ACC112 (cell line): ENCODE data around the gene MET.

Source experiments
- H2AFZ ChIP-seq: fragments of 200-600 bp; sonication (generic); one replicate; pipeline ENCODE4 v1.6.0; 2017; ENCODE audit warnings: antibody characterized with exemption, low read length; ENCODE audit not compliant: unreplicated experiment
- H3K27ac ChIP-seq: fragments of 200-600 bp; sonication (generic); 2 replicates; pipeline ENCODE4 v1.5.1; 2014; ENCODE audit warnings: low read depth, mild to moderate bottlenecking, antibody characterized with exemption, low read length, moderate library complexity
- H3K27me3 ChIP-seq: fragments of 200-600 bp; sonication (generic); 2 replicates; pipeline ENCODE4 v1.6.1; 2014; ENCODE audit warnings: mild to moderate bottlenecking, antibody characterized with exemption, low read length, moderate library complexity, mixed read lengths; ENCODE audit not compliant: insufficient read depth
- H3K36me3 ChIP-seq: fragments of 200-600 bp; sonication (generic); 2 replicates; pipeline ENCODE4 v1.6.1; 2016; ENCODE audit warnings: mild to moderate bottlenecking, antibody characterized with exemption, low read length, moderate library complexity, mixed read lengths; ENCODE audit not compliant: insufficient read depth
- H3K4me1 ChIP-seq: fragments of 200-600 bp; sonication (generic); one replicate; pipeline ENCODE4 v1.6.1; 2016; ENCODE audit warnings: low read length, mixed read lengths; ENCODE audit not compliant: insufficient read depth, unreplicated experiment, control insufficient read depth
- H3K4me3 ChIP-seq: fragments of 200-600 bp; sonication (generic); 2 replicates; pipeline ENCODE4 v1.5.1; 2014; ENCODE audit warnings: mild to moderate bottlenecking, low read depth, low read length
- H3K79me2 ChIP-seq: fragments of 200-600 bp; sonication (generic); one replicate; pipeline ENCODE4 v1.6.0; 2016; ENCODE audit warnings: low read length; ENCODE audit not compliant: control insufficient read depth, unreplicated experiment, insufficient read depth

Gene MET

DNA sequence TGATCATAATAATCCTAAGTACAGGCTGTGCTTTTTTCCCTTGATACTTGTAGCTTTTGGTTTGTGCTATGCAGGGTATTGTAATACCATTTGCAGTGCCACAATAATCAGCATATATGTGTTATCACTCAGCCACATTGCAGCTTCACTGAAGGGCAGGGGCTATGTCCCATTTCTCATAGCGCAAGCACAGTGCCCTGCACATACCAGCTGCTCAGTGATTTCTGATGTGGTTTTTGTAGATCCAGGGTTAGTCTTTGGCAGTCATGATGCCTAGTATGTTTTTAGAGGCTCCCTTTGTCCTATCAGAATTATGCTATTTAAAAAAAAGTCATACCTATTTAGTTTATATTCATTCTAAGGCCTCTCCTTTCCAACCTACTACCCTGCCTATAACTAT, 25.8 kb downstream of the MET start:
- peaks cover 38% of the 10 kb centered on the region for H3K79me2 ChIP-seq
- no peak overlapping the region for H3K27ac ChIP-seq
- no peak overlapping the region for H3K4me3 ChIP-seq
- H3K4me1 ChIP-seq = peaks cover 23% of the 10 kb centered on the region
- peaks cover 46% of the 10 kb centered on the region for H3K36me3 ChIP-seq
- no peaks in the 10 kb centered on the region for H3K27me3 ChIP-seq
- H2AFZ ChIP-seq = no peak overlapping the region

DNA sequence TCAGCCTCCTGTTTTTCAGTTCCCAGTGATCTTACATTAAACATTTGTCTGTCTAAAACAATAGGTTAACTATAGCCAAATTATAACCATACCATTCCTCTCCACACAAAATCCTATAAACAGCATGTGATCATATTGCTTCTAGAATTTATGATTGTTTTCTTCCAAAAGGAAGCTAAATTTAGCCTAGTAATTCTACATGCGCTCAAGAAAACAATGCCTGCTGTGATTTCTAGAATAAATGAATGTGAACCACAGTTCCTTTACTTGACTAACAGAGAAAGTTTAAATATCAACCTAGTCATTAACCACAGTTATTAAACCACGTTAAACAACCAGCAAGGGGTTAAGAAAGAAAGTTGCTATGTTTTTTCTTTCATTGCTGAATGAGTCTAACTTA, 26.4 kb downstream of the MET start:
- Histone ChIP-seq H3K79me2 (peaks cover 38% of the 10 kb centered on the region), H3K27me3 (no peaks in the 10 kb centered on the region), H3K36me3 (peaks cover 46% of the 10 kb centered on the region), H2AFZ (no peak overlapping the region), H3K4me1 (peaks cover 20% of the 10 kb centered on the region), H3K27ac (no peak overlapping the region), H3K4me3 (no peak overlapping the region)

- H3K79me2 ChIP-seq = peaks cover 35% of the 10 kb centered on the region
- H3K4me3 ChIP-seq = no peak overlapping the region
- peaks cover 16% of the 10 kb centered on the region for H3K4me1 ChIP-seq
- no peaks in the 10 kb centered on the region for H3K27me3 ChIP-seq
- H3K27ac ChIP-seq = no peak overlapping the region
- H2AFZ ChIP-seq = no peak overlapping the region
- peaks cover 44% of the 10 kb centered on the region for H3K36me3 ChIP-seq
Measured at GRCh38 chr7:116698930-116699721, 27.1 kb downstream of the MET start.

DNA sequence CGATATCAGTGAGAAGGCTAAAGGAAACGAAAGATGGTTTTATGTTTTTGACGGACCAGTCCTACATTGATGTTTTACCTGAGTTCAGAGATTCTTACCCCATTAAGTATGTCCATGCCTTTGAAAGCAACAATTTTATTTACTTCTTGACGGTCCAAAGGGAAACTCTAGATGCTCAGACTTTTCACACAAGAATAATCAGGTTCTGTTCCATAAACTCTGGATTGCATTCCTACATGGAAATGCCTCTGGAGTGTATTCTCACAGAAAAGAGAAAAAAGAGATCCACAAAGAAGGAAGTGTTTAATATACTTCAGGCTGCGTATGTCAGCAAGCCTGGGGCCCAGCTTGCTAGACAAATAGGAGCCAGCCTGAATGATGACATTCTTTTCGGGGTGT, 27.7 kb downstream of the MET start:
- no peak overlapping the region for H3K4me3 ChIP-seq

GRCh38 chr7:116702046-116702785, 30.2 kb downstream of the MET start:
- Histone ChIP-seq H3K27ac (no peak overlapping the region), H3K4me1 (peaks cover 45% of the 10 kb centered on the region), H3K79me2 (peaks cover 35% of the 10 kb centered on the region), H3K27me3 (no peaks in the 10 kb centered on the region), H3K4me3 (no peak overlapping the region), H2AFZ (no peak overlapping the region), H3K36me3 (peaks cover 23% of the 10 kb centered on the region)

More for the DNA sequence above, 27.7 kb downstream of the MET start:
- peaks cover 22% of the 10 kb centered on the region for H3K4me1 ChIP-seq
- no peak overlapping the region for H2AFZ ChIP-seq
- H3K27ac ChIP-seq = no peak overlapping the region
- H3K27me3 ChIP-seq = no peaks in the 10 kb centered on the region
- H3K79me2 ChIP-seq = peaks cover 40% of the 10 kb centered on the region
- H3K36me3 ChIP-seq = peaks cover 46% of the 10 kb centered on the region

DNA sequence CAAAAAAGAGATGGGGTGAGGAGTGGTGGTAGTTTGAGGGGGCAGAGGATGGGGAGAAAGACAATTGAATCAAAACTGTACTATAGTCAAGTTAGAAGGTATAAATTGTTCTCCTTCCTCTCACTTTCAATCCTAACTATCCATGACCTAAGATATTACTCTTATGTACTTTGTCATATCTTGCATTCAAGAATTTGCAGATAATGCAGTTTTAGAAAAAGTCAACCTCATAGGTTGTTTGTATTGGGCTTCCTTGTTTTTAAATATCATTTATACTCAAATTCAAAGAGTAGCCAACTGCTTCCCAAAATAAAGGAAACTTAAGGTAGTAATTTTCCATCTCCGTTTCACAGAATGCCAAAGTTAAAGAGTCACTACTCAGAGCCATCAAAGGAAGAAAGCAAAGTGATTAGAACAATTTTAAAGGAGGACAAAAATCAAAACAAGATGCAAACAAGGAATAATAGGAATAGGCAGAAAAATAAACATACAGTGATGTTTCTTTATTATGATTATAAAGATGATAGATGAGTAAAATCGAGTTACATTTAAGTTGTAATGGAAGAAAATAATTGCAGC, 32.7 kb downstream of the MET start:
- Histone ChIP-seq H3K27ac (peak overlapping the region; percentile 84), H3K36me3 (peaks cover 13% of the 10 kb centered on the region), H3K79me2 (peaks cover 47% of the 10 kb centered on the region), H3K27me3 (no peaks in the 10 kb centered on the region), H2AFZ (no peak overlapping the region), H3K4me3 (no peak overlapping the region), H3K4me1 (peaks cover 70% of the 10 kb centered on the region)

GRCh38 chr7:116705419-116705818, 33.4 kb downstream of the MET start:
- H3K79me2 ChIP-seq = peaks cover 54% of the 10 kb centered on the region
- H2AFZ ChIP-seq = no peak overlapping the region
- peak overlapping the region; percentile 84 for H3K27ac ChIP-seq
- no peak overlapping the region for H3K4me3 ChIP-seq
- peaks cover 77% of the 10 kb centered on the region for H3K4me1 ChIP-seq
- H3K27me3 ChIP-seq = no peaks in the 10 kb centered on the region
- peaks cover 8% of the 10 kb centered on the region for H3K36me3 ChIP-seq

GRCh38 chr7:116706668-116707126, 34.7 kb downstream of the MET start:
- Histone ChIP-seq H3K4me1 (peaks cover 87% of the 10 kb centered on the region), H3K79me2 (peaks cover 56% of the 10 kb centered on the region), H3K27me3 (no peaks in the 10 kb centered on the region), H2AFZ (peak overlapping the region; percentile 10), H3K36me3 (peaks cover 12% of the 10 kb centered on the region), H3K4me3 (peak overlapping the region; percentile 55), H3K27ac (peak overlapping the region; percentile 84)

GRCh38 chr7:116707289-116707688, 35.3 kb downstream of the MET start:
- Histone ChIP-seq H3K27ac (peak overlapping the region; percentile 84), H3K79me2 (peaks cover 62% of the 10 kb centered on the region), H3K36me3 (peaks cover 13% of the 10 kb centered on the region), H3K27me3 (no peaks in the 10 kb centered on the region), H3K4me3 (peak overlapping the region; percentile 55; the same call in 1 of the 2 replicates), H2AFZ (no peak overlapping the region), H3K4me1 (peaks cover 83% of the 10 kb centered on the region)

GRCh38 chr7:116708248-116708647, 36.3 kb downstream of the MET start:
- H3K4me1 ChIP-seq = peaks cover 75% of the 10 kb centered on the region
- no peak overlapping the region for H2AFZ ChIP-seq
- H3K79me2 ChIP-seq = peaks cover 61% of the 10 kb centered on the region

More at GRCh38 chr7:116708248-116708647, 36.3 kb downstream of the MET start:
- Histone ChIP-seq H3K36me3 (peaks cover 13% of the 10 kb centered on the region), H3K27me3 (no peaks in the 10 kb centered on the region), H3K27ac (peak overlapping the region; percentile 84), H3K4me3 (no peak overlapping the region)
